Right lobe of liver (tissue), 6 donors: ENCODE measurements around the gene PCSK6. TPM values are rescaled to one million over a fixed set of nuclear protein-coding genes. Genes with fewer than 3 reads are reported as not detected.
A peak's percentile ranks its signal among the peaks of the same experiment; 100 is the strongest.

Source experiments
- ATAC-seq, 4 donors: fragments of 200-7000 bp; cut with Tn5 transposase; one replicate each; pipeline ENCODE4 v1.9.1; 2020; ENCODE audit warnings: mild to moderate bottlenecking in 4 of 4, moderate library complexity in 4 of 4
- DNase-seq, 3 donors: peaks; one replicate each; pipeline ENCODE4 v3.0.0-alpha.2; 2020
- H3K27ac ChIP-seq, 3 donors: fragments of 200-600 bp; one replicate each; pipeline ENCODE4 v1.8.0; 2022
- H3K27me3 ChIP-seq, 2 donors: fragments of 200-600 bp; one replicate each; pipeline ENCODE4 v1.8.0; 2022
- H3K36me3 ChIP-seq, 4 donors: fragments of 200-600 bp; sonication (generic) in 1 of 4; one replicate each; pipeline versions ENCODE4 v1.5.1 to v1.8.0; 2017 to 2022; ENCODE audit warnings: control low read depth in 1 of 4
- H3K4me1 ChIP-seq, 4 donors: fragments of 200-600 bp; sonication (generic) in 1 of 4; one replicate each; pipeline versions ENCODE4 v1.5.1 to v1.8.0; 2017 to 2022; ENCODE audit warnings: control low read depth in 1 of 4
- H3K4me3 ChIP-seq, 3 donors: fragments of 200-600 bp; one replicate each; pipeline ENCODE4 v1.8.0; 2022
- H3K9me3 ChIP-seq, 4 donors: fragments of 200-600 bp; sonication (generic) in 1 of 4; one replicate each; pipeline versions ENCODE4 v1.5.1 to v1.8.0; 2017 to 2022; ENCODE audit warnings: control low read depth in 1 of 4
- POLR2A ChIP-seq: fragments of 450-650 bp; IDR thresholded peaks from one replicate; pipeline ENCODE4 v1.6.1; 2017; ENCODE audit warnings: antibody characterized with exemption, mild to moderate bottlenecking
- WGBS: methylation state at CpG from one replicate; pipeline ENCODE4 v1.1.6; 2018; ENCODE audit warnings: low coverage, low lambda C conversion rate; ENCODE audit not compliant: insufficient coverage; ENCODE audit errors: missing lambda C conversion rate; 5-methylcytosine and 5-hydroxymethylcytosine counted together
- intact Hi-C, 2 donors: fragments of 100-400 bp; cut with DNase I; formaldehyde crosslinking; loops; one replicate each; pipeline versions ENCODE4 v1.11.2 to v1.14.1; 2022
- total RNA-seq, 6 experiments: library from RNA; depleted of rRNA in 2 of 6; stranded (reverse); fragments of >200 nt in 2 of 6; fragmentation: NEBNext Ultra II Directional in 3 of 6; extraction: Animal tissue kit (Norgen Biotek cat#: 25700) in 3 of 6; gene quantifications; one replicate each; pipeline versions ENCODE4 v1.1.0 to v1.2.4, GENCODE V29; 2016 to 2023
- TF ChIP-seq, protein P1 (sequence below), 4 donors: fragments of 200-600 bp in 3 of 4; fragments of 450-650 bp in 1 of 4; IDR thresholded peaks; one replicate each; pipeline versions ENCODE4 v1.5.1 to v1.8.0; 2016 to 2022; ENCODE audit warnings: antibody characterized with exemption in 4 of 4, mild to moderate bottlenecking in 2 of 4
- donor health status: DM: no; HTN: yes; CAD: no.
- donor health status: DM: no; HTN: no; CAD: no.
- donor health status: DM: no; HTN: no; CAD: no.
- donor health status: DM: no; HTN: yes; CAD: no.
- donor health status: DM: no; HTN: yes; CAD: no.

Gene PCSK6
- total RNA-seq, 6 experiments from 2014 or later = 165 to 218 (median 207) TPM

DNA sequence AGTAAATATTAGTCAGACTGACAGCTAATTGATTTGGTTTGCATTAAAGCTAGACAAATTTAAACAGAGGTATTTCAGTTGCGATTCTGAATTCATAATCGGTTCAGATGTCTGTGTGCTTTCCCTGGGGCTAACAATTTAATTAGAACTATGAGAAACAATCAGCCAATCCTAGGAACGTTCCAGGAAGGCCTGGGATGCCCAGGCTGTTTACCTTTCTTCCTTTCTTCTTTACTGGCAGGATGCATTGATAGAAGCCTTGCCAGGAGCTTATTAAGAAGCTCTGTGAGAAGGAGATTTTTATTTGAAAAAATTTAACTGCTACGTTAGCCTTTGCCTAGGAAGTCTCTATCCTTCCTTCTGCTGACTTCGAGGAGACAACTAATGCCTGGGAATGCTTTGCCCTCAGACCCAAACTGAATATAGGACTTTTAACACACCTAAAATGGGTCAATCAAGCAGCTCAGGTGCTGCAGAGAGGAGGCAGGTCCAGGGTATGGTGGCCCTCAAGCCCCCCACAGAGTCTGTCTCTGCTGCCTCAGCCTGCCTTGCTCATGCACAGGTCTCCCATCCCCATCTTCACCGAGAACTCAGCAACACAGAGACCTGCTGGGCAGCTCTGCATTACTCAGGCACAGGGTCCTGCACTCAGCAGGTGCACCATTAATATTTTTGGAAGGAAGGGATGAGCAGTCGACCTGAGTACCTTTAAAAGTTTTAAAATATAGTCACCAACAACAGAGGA lies 48.5 kb downstream of the PCSK6 start:
- H3K27ac ChIP-seq = peak overlapping the region; percentile 93 to 98 (median 96)
- TF ChIP-seq, protein P1, sequence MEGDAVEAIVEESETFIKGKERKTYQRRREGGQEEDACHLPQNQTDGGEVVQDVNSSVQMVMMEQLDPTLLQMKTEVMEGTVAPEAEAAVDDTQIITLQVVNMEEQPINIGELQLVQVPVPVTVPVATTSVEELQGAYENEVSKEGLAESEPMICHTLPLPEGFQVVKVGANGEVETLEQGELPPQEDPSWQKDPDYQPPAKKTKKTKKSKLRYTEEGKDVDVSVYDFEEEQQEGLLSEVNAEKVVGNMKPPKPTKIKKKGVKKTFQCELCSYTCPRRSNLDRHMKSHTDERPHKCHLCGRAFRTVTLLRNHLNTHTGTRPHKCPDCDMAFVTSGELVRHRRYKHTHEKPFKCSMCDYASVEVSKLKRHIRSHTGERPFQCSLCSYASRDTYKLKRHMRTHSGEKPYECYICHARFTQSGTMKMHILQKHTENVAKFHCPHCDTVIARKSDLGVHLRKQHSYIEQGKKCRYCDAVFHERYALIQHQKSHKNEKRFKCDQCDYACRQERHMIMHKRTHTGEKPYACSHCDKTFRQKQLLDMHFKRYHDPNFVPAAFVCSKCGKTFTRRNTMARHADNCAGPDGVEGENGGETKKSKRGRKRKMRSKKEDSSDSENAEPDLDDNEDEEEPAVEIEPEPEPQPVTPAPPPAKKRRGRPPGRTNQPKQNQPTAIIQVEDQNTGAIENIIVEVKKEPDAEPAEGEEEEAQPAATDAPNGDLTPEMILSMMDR (IDR thresholded peaks at IDR 0.05) = no peak
- no peak for TF ChIP-seq POLR2A
- no peak for DNase-seq
- H3K36me3 ChIP-seq = peaks cover 0 to 4% (median 0%) of the 10 kb centered on the region in 4 donors
- WGBS = 29% methylated on average over 7 of the region's 7 CpGs
- no peak overlapping the region for H3K4me3 ChIP-seq
- H3K9me3 ChIP-seq = no peaks in the 10 kb centered on the region
- H3K27me3 ChIP-seq = no peaks in the 10 kb centered on the region
- no peak for ATAC-seq
- peaks cover 2 to 87% (median 39%) of the 10 kb centered on the region in 4 donors for H3K4me1 ChIP-seq
- intact Hi-C loops = loop anchor here in 1 of 2 donors (10.0 kb wide), 1 partner anchor 174 kb away; no protein-coding TSS in a partner anchor

DNA sequence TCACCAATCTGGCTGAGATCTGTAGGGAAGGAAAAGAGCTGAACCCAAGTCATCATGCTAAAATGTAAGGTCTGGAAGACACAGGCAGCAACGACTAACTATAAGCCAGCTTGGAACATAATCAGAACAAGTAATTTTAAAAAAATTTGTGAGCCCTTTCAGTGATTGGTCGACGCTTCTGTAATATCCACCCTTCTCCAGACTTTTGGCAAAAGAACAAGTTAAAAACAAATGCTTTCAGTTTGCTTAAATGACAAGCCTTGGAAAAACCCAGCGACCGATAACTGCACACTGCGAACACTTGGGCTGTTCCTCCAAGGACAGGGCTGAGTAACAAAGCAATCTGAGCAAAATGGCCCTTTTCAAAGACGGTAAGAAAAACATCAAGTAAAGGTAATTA lies 49.6 kb downstream of the PCSK6 start:
- TF ChIP-seq POLR2A = no peak
- TF ChIP-seq, protein P1 (IDR thresholded peaks at IDR 0.05) = no peak
- intact Hi-C loops = loop anchor here in 1 of 2 donors (10.0 kb wide), 1 partner anchor 175 kb away; no protein-coding TSS in a partner anchor
- H3K36me3 ChIP-seq = peaks cover 0 to 4% (median 0%) of the 10 kb centered on the region in 4 donors
- DNase-seq (no peak), ATAC-seq (peak in 3 of 4 donors; percentile 0 to 10 (median 2))
- H3K4me1 ChIP-seq = peaks cover 2 to 86% (median 31%) of the 10 kb centered on the region in 4 donors
- H3K9me3 ChIP-seq = no peaks in the 10 kb centered on the region
- peak overlapping the region in 2 of 3 donors; percentile 6 to 9 for H3K4me3 ChIP-seq
- H3K27ac ChIP-seq = peak overlapping the region; percentile 93 to 98 (median 96)
- H3K27me3 ChIP-seq = no peaks in the 10 kb centered on the region
- WGBS = 26% methylated on average over 7 of the region's 7 CpGs

DNA sequence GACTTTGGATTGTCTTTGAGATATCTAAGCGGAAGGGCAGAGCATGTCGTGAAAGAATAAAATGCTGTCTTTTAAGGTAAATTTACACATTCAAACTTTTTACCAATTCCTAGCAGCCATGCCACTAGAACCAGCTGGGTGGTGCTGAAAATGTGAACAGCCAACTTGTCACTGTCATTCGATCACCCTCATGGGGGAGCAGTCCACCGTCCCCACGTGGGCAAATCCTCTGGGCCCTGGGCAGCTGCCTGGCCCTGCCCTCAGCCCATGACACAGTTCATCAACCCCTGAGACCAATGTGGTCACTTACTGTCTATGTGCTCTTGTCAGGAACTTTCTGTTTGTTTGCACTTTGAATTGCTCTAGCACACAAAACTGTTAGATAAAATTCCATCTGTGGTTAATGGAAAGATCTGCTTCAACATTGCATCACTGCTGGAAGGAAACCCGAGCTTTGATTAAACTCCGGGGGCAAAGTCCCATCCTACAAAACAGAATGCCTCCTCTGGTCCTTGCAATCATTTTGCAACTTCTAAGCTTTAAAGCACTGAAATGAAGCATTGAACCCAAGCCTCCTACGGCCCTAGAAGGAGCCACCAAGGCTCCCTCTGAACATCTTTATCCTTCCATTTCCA lies 50.1 kb downstream of the PCSK6 start:
- peak; percentile 77 to 91 (median 86) for ATAC-seq
- H3K27ac ChIP-seq = peak overlapping the region; percentile 96 to 98 (median 98)
- peak overlapping the region in 2 of 3 donors; percentile 6 to 9 for H3K4me3 ChIP-seq
- H3K27me3 ChIP-seq = no peaks in the 10 kb centered on the region
- DNase-seq = peak; percentile 85 to 95 (median 94)
- H3K9me3 ChIP-seq = no peaks in the 10 kb centered on the region
- peaks cover 0 to 4% (median 0%) of the 10 kb centered on the region in 4 donors for H3K36me3 ChIP-seq
- H3K4me1 ChIP-seq = peaks cover 2 to 82% (median 29%) of the 10 kb centered on the region in 4 donors
- 33% methylated on average over 8 of the region's 8 CpGs for WGBS
- intact Hi-C loops = no loop called here
- TF ChIP-seq, protein P1 (IDR thresholded peaks at IDR 0.05) = peak in 3 of 4 donors; percentile 4 to 40 (median 34)
- TF ChIP-seq POLR2A = peak; percentile 48

DNA sequence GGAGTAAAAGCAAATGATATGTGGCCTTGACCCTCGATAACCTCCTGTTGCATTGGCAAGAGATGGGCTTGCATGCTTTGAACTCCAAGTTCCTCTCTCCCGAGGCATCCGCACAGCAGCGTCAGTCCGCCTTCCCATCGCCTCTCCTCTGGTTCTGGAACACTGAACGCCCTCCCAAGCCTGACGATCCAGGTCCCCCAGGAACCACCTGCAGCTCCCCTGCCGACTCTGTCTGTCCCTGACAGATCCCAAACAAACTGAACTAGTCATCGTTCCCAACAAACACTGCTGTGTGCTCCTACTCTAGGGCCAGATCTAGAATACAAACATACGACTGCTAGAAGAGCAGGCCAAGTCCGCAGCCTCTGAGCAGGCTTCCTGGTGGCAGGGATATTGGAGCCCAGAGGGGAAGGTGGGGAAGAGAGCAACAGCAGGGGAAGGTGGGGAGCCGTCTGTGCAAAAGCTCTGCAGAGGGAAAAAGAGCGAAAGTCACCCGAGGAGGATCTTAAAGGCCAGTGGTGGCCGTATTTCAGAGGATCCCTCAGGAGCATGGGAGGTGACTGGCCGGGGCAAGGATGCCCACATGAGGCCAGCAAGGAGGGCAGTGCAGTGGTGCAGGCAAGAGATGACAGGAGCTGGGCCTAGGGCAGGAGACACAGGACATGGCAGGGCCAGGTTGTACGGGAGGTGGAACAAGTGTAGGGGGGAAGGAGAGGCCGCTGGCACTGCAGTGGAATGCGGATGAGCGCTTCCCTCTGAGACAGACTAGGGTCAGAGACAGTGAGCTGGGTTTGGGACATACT lies 50.8 kb downstream of the PCSK6 start:
- DNase-seq = peak; percentile 57 to 84 (median 76)
- Histone ChIP-seq H3K27me3 (no peaks in the 10 kb centered on the region), H3K4me3 (no peak overlapping the region), H3K4me1 (peaks cover 2 to 79% (median 26%) of the 10 kb centered on the region in 4 donors), H3K9me3 (no peaks in the 10 kb centered on the region), H3K27ac (peak overlapping the region; percentile 96 to 98 (median 98)), H3K36me3 (peaks cover 0 to 4% (median 0%) of the 10 kb centered on the region in 4 donors)
- 31% methylated on average over 15 of the region's 21 CpGs for WGBS
- TF ChIP-seq, protein P1 (IDR thresholded peaks at IDR 0.05) = no peak
- TF ChIP-seq POLR2A = peak; percentile 50
- intact Hi-C loops = no loop called here
- peak; percentile 36 to 56 (median 52) for ATAC-seq
